Activated CD4-positive, alpha-beta T cell treated with anti-CD3 and anti-CD28 coated beads, Interleukin-2, Interleukin-6, amounts not matched to agents 100 ng/mL and 50 ng/mL, durations not matched to agents 16 hours and 8 hours (primary cell): Measurements from ENCODE around the gene ALPI.

Experiments used
- DNase-seq: peaks from one replicate; pipeline ENCODE4 v3.0.0-alpha.2; 2020

Gene ALPI

DNA sequence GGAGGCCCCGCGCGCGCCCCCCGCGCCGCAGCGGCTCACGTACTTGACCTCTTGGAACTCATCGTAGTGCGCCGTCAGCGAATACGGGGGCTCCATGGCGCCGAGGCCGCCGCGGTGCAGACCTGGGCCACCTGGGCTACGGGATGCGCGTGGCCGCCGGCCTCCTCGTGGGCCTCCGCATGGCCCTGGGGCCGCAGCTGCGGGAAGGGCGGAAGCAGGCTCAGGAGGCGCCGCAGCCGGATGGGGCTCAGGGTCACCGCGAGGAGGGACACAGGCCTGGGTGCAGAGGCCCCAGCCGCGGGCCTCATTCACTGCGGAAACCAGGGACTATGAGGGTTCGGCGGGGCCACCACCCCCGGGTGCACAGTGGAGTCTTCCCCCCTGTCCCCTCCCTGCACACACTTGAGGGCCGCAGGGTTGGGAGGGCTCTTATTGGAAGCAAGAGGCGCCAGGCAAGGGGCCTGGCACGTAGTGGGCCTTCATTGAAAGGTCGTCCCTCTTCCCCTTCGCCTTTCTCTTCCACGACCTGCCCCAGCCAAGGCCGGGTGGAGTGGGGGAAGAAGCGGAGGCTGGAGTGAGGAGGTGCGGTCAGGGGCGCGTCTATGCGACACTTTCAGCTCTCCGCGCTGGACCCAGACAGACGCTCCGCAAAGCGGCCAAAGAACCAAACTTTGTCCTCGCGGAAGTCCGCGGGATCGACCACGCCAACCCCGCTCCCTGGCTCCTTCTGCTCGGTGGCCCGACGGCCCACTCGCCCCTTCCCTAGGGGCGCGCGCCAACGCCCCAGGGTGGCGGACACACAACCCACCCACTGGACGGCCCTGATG is 30.8 kb downstream of the ALPI start:
- DNase-seq, result no peak

- no peak for DNase-seq
Observed at GRCh38 chr2:232487385-232488096, 31.6 kb downstream of the ALPI start, which contains the start of gene ECEL1. Gene ECEL1 (minus strand): TSS chr2:232487834. CDS start chr2:232486653, 1,181 bp downstream.

DNA sequence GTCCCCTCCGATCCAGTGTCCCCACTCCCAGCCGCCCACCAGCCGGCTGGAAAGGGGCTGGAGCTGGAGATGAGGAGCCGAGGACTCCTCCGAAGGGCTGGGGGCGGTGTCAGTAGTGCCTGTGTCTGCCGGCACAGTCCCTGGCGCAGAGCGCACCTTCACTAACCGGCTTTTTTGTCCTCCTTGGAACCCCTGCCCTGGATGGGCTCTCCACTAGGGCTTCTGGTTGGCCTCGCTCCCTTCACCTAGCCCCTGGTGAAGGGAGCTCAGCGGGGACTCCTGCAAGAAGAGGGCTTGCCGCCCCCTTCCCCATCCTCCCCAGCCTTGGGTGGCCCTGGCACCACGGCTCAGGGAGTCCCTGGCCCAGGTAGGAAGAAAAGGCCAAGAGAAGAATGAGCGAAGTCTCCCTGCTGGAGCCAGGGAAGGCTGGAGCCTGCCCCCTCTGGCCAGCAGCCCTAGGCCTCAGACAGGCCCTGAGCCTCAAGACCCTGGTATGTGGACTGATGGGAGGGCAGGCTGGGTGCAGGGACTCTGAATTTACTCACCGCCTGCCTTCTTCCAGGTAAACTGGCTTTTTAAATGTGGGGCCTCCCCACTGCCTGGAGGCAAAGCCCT is 32.3 kb downstream of the ALPI start:
- DNase-seq, result no peak

GRCh38 chr2:232488721-232489300 is 32.9 kb downstream of the ALPI start:
- DNase-seq, result no peak

DNA sequence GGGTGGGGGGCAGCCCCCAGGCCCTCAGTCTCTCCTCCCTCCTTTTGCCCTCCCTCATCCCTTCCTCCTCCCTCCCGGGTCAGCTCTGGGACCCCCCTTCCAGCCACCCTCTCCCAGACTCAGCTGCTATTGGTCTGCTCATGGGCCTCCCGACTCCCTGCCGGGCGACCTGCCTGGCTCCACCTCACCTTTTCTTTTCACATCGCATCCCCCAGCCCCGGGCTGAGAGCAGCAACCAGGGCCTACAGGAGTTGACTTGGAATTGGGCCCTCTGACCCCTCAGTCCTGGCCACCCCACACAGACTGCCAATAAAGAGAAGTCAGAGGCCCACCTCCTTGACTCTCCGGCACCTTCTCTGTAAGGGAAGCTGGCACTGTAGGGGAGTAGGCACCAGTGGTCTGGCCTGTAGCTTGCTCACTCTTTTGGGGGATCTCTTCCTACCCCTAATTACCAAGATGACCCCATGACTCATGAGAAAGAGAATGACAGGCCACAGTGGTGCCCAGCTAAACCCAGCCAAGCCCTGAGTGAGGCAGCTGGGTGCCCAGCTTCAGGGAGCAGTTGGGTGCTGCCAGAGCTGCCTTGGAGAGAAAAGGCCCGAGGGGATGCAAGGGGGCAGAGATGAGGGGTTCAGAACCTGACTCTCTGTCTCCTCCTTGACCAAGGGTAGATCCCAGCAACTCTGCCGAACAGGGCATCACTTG is 33.7 kb downstream of the ALPI start:
- no peak for DNase-seq

GRCh38 chr2:232490221-232491138 is 34.5 kb downstream of the ALPI start:
- no peak for DNase-seq

DNA sequence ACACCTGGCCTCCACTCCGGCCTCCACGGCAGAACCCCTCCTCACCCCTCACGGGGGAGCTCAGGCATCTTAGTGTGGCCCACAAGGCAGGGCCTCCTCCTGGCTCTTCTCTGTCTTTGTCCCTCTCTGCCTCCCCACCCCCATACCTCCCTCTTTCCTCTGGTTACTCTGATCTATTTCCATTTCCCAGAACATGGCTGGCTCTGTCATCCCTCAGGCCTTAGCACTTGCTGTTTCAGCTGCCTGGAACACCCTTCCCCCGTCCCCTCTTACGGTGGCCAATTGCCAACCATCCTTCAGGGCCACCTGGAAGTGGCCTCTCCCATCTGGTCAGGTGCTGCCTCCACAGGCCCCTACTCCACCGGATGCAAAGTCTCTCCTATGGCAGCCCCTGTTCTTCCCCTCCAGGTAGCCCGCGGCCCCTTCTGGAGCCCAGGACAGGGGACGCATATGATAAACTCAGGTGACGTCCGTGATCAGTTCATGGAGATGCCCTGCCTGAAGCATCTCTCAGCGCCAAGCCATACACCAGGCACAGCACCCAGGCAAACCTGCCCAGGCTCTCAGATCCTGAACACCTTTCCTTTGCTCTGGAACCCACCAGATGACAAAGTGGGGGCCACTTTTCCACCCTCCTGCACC is 35.3 kb downstream of the ALPI start:
- DNase-seq, result no peak

DNA sequence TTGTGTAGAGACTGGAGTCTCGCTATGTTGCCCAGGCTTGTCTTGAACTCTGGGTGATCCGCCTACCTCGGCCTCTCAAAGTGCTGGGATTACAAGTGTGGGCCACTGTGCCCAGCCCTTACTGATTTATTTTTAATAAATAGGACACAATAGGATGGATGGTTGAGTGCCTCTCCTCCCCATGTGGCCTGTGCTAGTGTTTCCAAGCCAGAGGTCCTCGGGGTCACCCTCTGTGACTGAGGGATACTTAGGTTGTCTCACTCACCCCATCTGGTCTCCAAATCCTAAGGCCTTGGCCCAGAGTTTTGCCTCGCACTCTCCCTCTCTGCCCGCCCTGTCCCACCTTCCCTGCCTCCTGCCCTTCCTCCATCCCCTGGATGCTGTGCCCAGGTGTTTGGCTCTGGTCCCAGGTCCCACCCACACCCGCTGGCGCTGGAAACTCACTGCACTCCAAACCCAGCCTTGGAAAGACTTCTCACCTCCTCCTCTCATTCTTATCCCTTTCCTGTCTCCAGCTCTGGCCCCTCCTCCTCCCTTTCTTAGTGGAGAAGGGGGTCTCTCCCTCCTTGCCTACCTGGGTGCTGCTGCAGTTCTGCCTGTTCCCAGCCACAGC is 36.4 kb downstream of the ALPI start:
- no peak for DNase-seq

DNA sequence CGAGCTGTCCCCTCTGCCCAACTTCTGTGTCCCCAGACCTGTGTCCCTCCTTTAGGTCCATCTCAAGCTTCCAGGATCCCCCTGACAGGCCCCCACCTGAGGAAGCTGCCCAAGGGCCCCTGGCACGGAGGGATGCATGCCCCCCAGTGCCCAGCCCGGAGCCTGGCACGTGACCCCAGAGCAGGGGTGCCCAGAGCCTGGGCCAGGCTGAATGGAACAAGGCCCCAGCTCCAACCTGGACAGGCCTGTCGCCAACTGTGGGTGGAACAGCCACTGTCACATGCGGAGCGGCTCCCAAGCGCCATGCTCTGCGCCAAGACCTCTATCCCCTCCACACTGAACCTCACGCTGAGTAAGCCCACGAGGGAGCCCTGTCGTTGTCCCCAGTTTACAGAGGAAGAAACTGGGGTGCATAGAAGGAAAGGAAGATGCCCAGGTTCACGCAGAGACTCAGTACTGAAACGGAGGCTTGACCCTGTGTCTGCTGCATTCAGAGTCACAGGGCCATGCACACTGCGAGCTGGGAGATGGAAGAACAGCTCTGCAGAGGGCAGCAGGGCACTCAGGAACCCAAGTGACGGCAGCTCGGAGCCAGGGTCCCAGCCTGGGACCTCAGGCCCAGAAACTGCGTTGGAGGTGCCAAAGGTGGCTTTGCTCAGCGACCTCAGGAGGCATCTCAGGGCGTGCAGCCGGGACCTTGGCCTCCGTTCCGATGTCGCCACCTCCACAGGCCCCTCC is 37.2 kb downstream of the ALPI start:
- DNase-seq, result no peak

- DNase-seq, result no peak
Observed at GRCh38 chr2:232493701-232494474, 37.9 kb downstream of the ALPI start.

DNA sequence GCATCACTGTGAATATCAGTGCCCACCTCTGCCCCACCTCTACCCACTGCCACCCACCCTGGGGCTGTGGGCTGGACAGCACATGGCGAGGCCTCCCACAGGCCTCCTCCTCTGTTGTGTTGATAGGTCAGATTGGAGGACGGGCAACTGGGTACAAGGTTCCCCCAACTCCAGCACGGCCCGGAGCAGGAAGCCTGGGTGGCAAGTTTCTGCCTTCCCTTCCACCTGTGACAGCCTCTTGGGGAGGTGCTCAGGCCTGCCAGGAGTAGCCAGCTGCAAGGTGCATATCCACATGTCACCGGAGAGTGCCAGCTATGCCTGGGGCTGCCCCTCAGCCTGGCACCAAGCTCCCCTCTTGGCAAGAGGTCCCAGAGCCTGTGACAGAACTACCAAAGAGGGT is 38.6 kb downstream of the ALPI start:
- no peak for DNase-seq

- DNase-seq, result no peak
Observed at GRCh38 chr2:232495292-232495691, 39.3 kb downstream of the ALPI start.

DNA sequence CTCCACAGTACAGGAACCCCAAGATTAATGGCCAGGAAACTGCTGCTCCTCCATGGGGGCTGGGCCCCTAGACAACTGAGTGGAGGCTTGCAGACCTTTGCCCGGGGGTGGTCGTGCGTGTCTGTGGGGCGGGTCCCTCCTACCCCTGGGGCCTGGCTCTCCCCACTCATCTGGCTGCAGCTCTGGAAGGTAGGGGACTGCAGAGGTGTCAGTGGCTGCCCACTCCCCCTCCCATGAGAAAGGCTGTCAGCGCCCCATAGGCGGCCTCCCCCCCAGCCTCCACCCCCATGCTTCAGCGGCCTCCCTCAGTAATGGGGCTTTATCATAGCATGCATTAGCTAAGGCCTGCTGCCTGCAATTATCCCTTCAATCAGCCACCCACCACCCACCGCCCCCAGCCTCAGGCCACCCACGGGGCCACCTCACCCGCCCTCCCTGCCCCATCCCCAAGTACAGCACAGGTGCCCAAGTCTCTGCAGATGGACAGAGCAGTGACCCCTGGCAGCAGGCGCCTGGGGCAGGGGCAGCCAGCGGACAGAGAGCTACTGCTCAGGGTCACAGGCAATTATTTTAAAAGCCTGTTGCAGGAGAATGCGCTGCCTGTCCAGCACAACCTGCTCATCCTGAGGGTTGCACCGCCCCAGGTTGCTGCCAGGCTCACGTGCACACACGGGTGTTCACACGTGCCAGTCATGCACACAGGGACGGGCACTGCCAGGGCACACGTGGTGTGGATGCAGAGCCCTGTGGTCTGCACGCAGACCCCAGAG is 40.7 kb downstream of the ALPI start:
- DNase-seq, result no peak

- no peak for DNase-seq
Observed at GRCh38 chr2:232497348-232497747, 41.4 kb downstream of the ALPI start.

DNA sequence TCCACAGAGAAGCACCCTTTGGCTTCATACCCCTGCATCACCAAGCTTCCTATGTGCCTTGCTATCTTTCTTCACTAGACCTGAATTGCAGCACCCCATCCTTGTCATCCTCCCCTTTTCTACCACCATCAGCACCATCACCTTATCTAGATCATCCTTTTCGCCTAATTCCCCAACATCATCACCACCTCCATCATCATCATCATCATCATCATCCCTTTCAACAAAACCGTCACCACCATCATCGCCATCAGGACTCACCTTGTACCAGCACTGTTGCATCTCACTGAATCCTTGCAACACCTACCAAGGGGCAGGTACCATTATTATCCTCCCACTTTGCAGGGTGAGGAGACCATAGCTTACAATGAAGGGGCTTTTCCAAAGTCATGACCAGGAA is 42.5 kb downstream of the ALPI start:
- DNase-seq, result no peak

DNA sequence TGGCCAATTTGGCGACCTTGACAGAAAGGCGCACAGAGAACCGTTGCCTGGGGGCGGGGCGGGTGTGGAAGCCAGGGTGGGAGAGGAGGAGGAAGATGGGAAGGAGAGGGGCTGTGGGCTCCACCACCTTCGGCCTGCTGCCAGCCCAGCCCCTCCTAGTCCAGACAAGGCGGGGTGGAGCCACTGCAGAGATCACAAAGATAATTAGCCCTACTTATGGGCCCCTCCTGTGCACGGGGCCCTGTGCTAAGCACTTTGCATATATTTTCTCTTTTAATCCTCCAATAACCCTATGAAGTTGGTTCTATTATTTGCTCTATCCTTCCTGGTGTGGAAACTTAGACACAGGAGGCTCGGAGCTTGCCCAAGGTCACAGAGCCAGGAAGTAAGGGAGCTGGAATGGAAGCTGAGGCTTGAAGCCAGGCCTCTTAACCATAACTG is 45.4 kb downstream of the ALPI start:
- no peak for DNase-seq

GRCh38 chr2:232501794-232502390 is 45.9 kb downstream of the ALPI start:
- no peak for DNase-seq

DNA sequence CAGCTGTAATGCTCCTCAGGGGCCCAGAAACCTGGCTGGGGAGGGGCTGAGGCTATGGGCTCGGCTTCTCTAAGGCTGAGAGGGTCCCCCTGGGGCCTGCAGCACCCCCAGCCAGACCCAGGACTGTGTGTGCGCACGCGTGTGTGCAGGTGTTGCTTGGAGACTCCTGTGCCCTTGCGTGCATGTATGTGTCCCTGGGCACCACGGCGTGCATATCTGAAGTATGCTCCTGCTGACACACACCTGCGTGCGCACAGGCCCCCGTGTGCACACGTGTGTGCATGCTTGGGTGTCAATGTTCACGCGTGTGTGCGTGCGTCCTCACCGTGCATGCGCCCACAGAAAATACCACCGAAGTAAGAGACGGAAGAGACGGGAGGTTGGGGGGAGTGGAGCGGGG is 46.6 kb downstream of the ALPI start:
- no peak for DNase-seq
